Hippocampal formation (tissue), 2 donors: Measurements from ENCODE around the gene PLAAT4.
A peak's percentile ranks its signal among the peaks of the same experiment; 100 is the strongest.
"Not testable (repeated sequence)": the region's sequence is repeated elsewhere in the genome, so short reads cannot be mapped to it uniquely, and the experiment has no call there.

Source experiments
- DNase-seq, 2 donors: peaks; one replicate each; lab custom pipeline; 2025; lab: John Stamatoyannopoulos, UW

Gene PLAAT4

DNA sequence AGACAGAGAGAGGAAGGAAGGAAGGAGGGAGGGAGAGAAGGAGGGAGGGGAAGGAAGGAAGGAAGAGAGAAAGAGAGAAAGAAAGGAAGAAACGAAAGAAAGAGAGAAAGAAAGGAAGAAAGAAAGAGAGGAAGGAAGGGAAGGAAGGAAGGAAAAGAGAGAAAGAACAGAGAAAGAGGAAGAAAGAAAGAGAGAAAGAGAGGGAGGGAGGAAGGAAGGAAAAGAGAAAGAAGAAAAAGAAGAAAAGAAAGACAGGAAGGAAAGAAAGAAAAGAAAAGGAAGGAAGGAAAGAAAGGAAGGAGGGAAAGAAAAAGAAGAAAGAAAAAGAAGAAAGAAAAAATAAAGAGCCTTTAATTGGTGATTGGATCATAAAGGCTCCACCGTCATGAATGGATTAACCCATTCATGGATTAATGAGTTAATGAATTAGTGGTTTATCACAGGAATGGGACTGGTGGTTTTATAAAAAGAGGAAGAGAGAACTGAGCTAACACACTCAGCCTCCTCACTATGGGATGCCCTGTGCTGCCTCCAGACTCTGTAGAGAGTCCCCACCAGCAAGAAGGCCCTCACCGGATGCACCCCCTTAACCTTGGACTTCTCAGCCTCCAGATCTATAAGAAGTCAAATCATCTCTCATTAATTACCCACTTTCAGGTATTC is 35.5 kb downstream of the PLAAT4 start:
- no peak for DNase-seq

DNA sequence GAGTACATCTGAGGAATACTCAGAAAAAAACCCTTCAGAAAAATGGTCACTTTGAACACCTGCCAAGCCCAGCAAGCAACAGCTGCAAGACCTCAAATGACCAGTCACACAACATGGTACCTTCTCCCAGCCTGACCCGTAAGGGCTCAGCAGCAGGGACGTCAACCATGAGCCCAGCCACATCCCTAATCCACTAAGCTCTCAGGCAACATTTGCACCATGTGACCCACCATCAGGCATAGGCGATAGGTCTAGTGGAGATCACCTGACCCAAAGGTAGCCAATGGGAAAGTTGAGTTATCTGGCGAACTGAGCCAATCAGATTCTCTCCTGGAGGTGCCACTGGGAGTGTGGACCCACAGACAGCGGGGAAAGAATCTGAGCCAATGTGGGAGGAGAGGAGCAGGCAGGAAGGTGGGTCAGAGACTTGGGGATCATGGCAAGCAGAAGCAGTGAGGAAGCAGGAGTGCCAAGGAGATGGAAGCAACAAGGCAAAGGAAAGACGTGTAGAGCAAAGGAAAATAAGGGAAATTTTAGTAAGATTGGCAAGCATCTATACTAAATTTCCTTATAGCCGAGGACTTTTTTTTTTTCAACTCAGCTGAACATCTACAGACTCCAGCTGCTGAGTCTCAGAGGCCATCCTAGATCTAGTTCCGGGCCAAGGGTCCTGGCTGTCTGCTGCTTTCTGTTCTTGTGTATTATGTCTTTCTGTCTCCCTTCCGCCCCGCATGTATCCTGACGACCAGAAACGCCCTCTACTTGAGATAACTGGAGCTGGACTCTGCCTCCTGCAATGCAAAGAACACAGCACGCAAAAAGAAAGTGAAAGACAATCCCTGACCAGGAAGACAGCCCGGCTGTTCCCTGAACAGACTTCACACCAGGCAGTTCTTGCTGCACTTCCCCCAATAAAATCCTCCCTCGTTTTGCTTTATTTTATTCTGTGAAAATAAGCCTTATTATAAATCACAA is 37.6 kb downstream of the PLAAT4 start:
- peak in 1 of 2 donors; percentile 46 for DNase-seq

- DNase-seq: no peak
Measured at GRCh38 chr11:63574856-63575602, 38.4 kb downstream of the PLAAT4 start.

DNA sequence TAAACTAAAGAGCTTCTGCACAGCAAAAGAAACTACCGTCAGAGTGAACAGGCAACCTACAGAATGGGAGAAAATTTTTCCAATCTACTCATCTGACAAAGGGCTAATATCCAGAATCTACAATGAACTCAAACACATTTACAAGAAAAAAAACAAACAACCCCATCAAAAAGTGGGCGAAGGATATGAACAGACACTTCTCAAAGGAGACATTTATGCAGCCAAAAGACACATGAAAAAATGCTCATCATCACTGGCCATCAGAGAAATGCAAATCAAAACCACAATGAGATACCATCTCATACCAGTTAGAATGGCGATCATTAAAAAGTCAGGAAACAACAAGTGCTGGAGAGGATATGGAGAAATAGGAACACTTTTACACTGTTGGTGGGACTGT is 42.3 kb downstream of the PLAAT4 start:
- DNase-seq: not testable (repeated sequence)

- DNase-seq: not testable (repeated sequence)
Measured at GRCh38 chr11:63581224-63581623, 44.6 kb downstream of the PLAAT4 start.

DNA sequence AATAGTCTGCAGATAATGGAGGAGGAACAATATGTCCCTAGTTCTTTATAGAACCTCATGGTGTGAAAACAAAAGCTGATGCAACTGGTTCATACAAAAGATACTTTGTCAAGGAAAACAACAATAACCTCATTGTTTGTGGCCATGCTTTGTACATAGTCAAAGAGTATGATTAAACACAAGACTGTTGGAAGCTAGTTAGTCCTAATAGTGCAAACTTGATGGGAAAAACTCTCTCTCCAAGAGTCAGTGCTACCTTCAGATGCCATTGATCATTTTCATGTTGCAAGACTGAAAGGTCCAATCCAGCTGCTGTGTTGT is 46.7 kb downstream of the PLAAT4 start:
- peak in 1 of 2 donors; percentile 97 for DNase-seq

- DNase-seq: no peak
Measured at GRCh38 chr11:63586451-63587166, 50.0 kb downstream of the PLAAT4 start.

GRCh38 chr11:63589000-63589399 is 52.4 kb downstream of the PLAAT4 start:
- DNase-seq: no peak

DNA sequence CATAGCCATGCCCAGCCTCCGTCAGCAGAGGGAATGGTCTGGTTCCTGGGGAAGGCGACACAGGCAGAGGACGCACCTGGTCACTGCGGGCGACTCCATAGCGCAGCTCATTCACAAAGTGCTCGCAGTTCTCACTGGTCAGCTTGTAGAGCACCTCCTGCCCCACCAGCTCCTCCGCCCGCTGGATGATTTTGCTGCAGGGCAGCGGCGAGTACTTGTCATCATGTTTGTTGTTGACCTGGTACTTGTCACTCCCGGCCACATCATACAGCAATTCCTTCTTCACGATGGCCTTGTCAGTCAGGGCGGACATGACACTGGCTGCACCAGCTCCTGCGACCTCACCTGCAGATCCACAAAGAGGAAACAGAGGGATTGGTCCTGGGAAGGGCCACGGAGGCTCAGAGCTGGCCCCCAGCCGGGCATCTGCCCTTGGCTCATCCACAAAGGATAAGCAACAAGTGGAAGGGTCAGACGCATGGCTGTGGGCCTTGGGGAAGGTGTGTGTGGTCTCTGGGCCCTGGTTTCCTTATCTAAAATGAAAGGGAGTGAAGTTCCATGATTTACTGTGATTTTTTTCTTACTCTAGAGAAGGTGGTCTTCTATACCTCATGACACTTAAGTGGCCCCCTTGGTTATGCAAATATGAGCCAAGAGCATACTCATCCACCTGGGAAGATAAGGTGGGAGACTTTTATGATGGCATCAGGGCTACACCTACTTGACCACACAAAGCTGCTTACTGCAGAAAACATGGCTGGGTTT is 53.6 kb downstream of the PLAAT4 start:
- no peak for DNase-seq

DNA sequence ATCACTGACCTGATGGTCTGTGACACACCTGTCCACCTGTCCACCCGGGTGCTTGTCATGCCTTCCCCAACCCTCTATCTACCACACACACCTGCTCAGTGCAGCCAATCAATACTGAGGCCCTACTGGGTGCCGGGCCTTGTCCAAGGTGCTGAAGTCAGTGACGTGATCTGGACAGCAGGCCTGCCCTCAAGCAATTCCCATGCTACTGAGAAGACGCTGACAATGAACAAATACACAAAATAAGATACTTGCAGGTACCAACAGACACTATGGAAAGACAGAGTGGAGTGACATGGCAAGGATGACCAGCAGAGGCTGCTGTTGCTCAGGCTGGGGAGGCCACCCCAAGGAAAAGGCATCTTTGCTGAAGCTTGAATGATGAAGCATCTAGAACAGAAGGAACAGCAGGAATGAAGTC is 56.4 kb downstream of the PLAAT4 start:
- peak; percentile 44 to 74 for DNase-seq

- no peak for DNase-seq
Measured at GRCh38 chr11:63595296-63595695, 58.7 kb downstream of the PLAAT4 start.
